ENCODE results near the gene PRR7. TPM values are rescaled to one million over a fixed set of nuclear protein-coding genes. Genes with fewer than 3 reads are reported as not detected.

Gene PRR7
- total RNA-seq, 1 experiment from 2014 or later, result 55.4 TPM

- no peak for DNase-seq (ENCODE audit: low read depth)
These were observed 10.6 kb upstream of the PRR7 start for GRCh38 chr5:177435847-177436536.

- no peak for DNase-seq (ENCODE audit: low read depth)
These were observed 9.0 kb upstream of the PRR7 start for GRCh38 chr5:177437623-177438022.

GRCh38 chr5:177438468-177438867, 8.1 kb upstream of the PRR7 start:
- DNase-seq (ENCODE audit: low read depth), result no peak

- DNase-seq (ENCODE audit: low read depth), result no peak
These were observed 7.0 kb upstream of the PRR7 start for GRCh38 chr5:177439518-177440053.

- no peak for DNase-seq (ENCODE audit: low read depth)
These were observed 6.2 kb upstream of the PRR7 start for GRCh38 chr5:177440211-177440989.

GRCh38 chr5:177440990-177441780, 5.4 kb upstream of the PRR7 start:
- no peak for DNase-seq (ENCODE audit: low read depth)

GRCh38 chr5:177442066-177442826, 4.4 kb upstream of the PRR7 start:
- DNase-seq (ENCODE audit: low read depth), result no peak

- DNase-seq (ENCODE audit: low read depth), result no peak
These were observed 3.2 kb upstream of the PRR7 start for GRCh38 chr5:177443144-177443983.

GRCh38 chr5:177444106-177445051, 2.2 kb upstream of the PRR7 start:
- DNase-seq (ENCODE audit: low read depth), result no peak

GRCh38 chr5:177445052-177445916, 1.3 kb upstream of the PRR7 start:
- no peak for DNase-seq (ENCODE audit: low read depth)

- DNase-seq (ENCODE audit: low read depth), result no peak
These were observed 756 bp upstream of the PRR7 start for GRCh38 chr5:177445917-177446199.

GRCh38 chr5:177447066-177447610, 524 bp downstream of the PRR7 start:
- peak; percentile 48 for DNase-seq (ENCODE audit: low read depth)

GRCh38 chr5:177447611-177448243, 1.1 kb downstream of the PRR7 start:
- DNase-seq (ENCODE audit: low read depth), result peak; percentile 99

- no peak for DNase-seq (ENCODE audit: low read depth)
These were observed 1.8 kb downstream of the PRR7 start for GRCh38 chr5:177448244-177448950.

GRCh38 chr5:177449140-177450061, 2.8 kb downstream of the PRR7 start:
- DNase-seq (ENCODE audit: low read depth), result no peak
